Skeletal muscle tissue (tissue), 4 donors: ENCODE data around the gene EIF4A3. TPM values are rescaled to one million over a fixed set of nuclear protein-coding genes. Genes with fewer than 3 reads are reported as not detected.

Experiments
- H3K27ac ChIP-seq: one replicate; pipeline ENCODE4 v1.7.0; 2013; ENCODE audit warnings: mild to moderate bottlenecking, low read depth, low read length, inconsistent platforms
- H3K27me3 ChIP-seq, 3 donors: one replicate each; pipeline ENCODE4 v1.7.0; 2013; ENCODE audit warnings: low read length in 3 of 3; ENCODE audit not compliant: control insufficient read depth in 3 of 3, insufficient read depth in 3 of 3
- H3K36me3 ChIP-seq, 3 donors: one replicate each; pipeline ENCODE4 v1.7.0; 2013; ENCODE audit warnings: low read length in 3 of 3; ENCODE audit not compliant: control insufficient read depth in 3 of 3, insufficient read depth in 3 of 3
- H3K4me1 ChIP-seq, 3 donors: one replicate each; pipeline ENCODE4 v1.7.0; 2013; ENCODE audit warnings: low read length in 3 of 3, mild to moderate bottlenecking in 3 of 3; ENCODE audit not compliant: control insufficient read depth in 3 of 3, insufficient read depth in 3 of 3
- H3K4me3 ChIP-seq, 3 donors: one replicate each; pipeline ENCODE4 v1.7.0; 2013; ENCODE audit warnings: low read length in 3 of 3
- H3K9ac ChIP-seq, 3 donors: one replicate each; pipeline ENCODE4 v1.7.0; 2013; ENCODE audit warnings: low read length in 3 of 3, mild to moderate bottlenecking in 3 of 3, moderate library complexity in 2 of 3, low read depth in 1 of 3
- H3K9me3 ChIP-seq, 3 donors: one replicate each; pipeline ENCODE4 v1.7.0; 2013; ENCODE audit warnings: low read length in 3 of 3; ENCODE audit not compliant: control insufficient read depth in 3 of 3
- total RNA-seq: library from RNA; depleted of rRNA; stranded (reverse); fragments of >200 nt; gene quantifications from one replicate; pipeline ENCODE4 v1.2.3, GENCODE V29; 2014
- donor health status: Osteomylitis.

EIF4A3 gene
- total RNA-seq, result 71.5 TPM

- Histone ChIP-seq H3K4me3 (peak within 1 kb of the TSS; percentile 87 to 95 (median 92)), H3K9me3 (no peaks in the 10 kb centered on the region), H3K4me1 (peaks cover 16 to 25% (median 18%) of the 10 kb centered on the region in 3 donors), H3K27me3 (no peaks in the 10 kb centered on the region), H3K9ac (peak within 1 kb of the TSS; percentile 88 to 94 (median 90)), H3K27ac (peak within 1 kb of the TSS; percentile 93), H3K36me3 (peaks cover 17% of the 10 kb centered on the region in 3 donors)
These were observed at the start of gene EIF4A3 for GRCh38 chr17:80147035-80147822. Gene EIF4A3 (minus strand): TSS chr17:80147128. CDS start chr17:80146961, 167 bp downstream.

GRCh38 chr17:80196652-80197051, 49.7 kb upstream of the EIF4A3 start:
- no peak overlapping the region for H3K4me3 ChIP-seq
- peaks cover 10 to 13% (median 13%) of the 10 kb centered on the region in 3 donors for H3K4me1 ChIP-seq
- no peaks in the 10 kb centered on the region for H3K36me3 ChIP-seq
- no peak overlapping the region for H3K9ac ChIP-seq
- no peak overlapping the region for H3K27ac ChIP-seq
- H3K27me3 ChIP-seq, result peaks cover 3 to 42% (median 5%) of the 10 kb centered on the region in 3 donors
- H3K9me3 ChIP-seq, result no peaks in the 10 kb centered on the region

GRCh38 chr17:80195671-80196529, 49.0 kb upstream of the EIF4A3 start:
- Histone ChIP-seq H3K9ac (no peak overlapping the region), H3K36me3 (no peaks in the 10 kb centered on the region), H3K4me3 (no peak overlapping the region), H3K4me1 (peaks cover 14 to 20% (median 18%) of the 10 kb centered on the region in 3 donors), H3K9me3 (no peaks in the 10 kb centered on the region), H3K27me3 (peaks cover 7 to 49% (median 11%) of the 10 kb centered on the region in 3 donors), H3K27ac (no peak overlapping the region)

GRCh38 chr17:80195141-80195540, 48.2 kb upstream of the EIF4A3 start:
- Histone ChIP-seq H3K36me3 (no peaks in the 10 kb centered on the region), H3K4me1 (peaks cover 14 to 20% (median 18%) of the 10 kb centered on the region in 3 donors), H3K27me3 (peaks cover 7 to 52% (median 12%) of the 10 kb centered on the region in 3 donors)

GRCh38 chr17:80191865-80192661, 45.1 kb upstream of the EIF4A3 start:
- Histone ChIP-seq H3K4me1 (peaks cover 19 to 24% (median 20%) of the 10 kb centered on the region in 3 donors), H3K36me3 (no peaks in the 10 kb centered on the region), H3K9ac (no peak overlapping the region), H3K4me3 (peak overlapping the region in 2 of 3 donors; percentile 24 to 29), H3K9me3 (no peaks in the 10 kb centered on the region), H3K27ac (no peak overlapping the region), H3K27me3 (peaks cover 7 to 58% (median 12%) of the 10 kb centered on the region in 3 donors)

More at GRCh38 chr17:80195141-80195540, 48.2 kb upstream of the EIF4A3 start:
- Histone ChIP-seq H3K9me3 (no peaks in the 10 kb centered on the region), H3K9ac (no peak overlapping the region), H3K4me3 (no peak overlapping the region), H3K27ac (no peak overlapping the region)

- H3K4me3 ChIP-seq, result no peak overlapping the region
- H3K36me3 ChIP-seq, result no peaks in the 10 kb centered on the region
- no peaks in the 10 kb centered on the region for H3K9me3 ChIP-seq
- no peak overlapping the region for H3K27ac ChIP-seq
- H3K4me1 ChIP-seq, result peaks cover 20 to 25% (median 20%) of the 10 kb centered on the region in 3 donors
- H3K27me3 ChIP-seq, result peaks cover 7 to 58% (median 12%) of the 10 kb centered on the region in 3 donors
- no peak overlapping the region for H3K9ac ChIP-seq
These were observed 44.3 kb upstream of the EIF4A3 start for GRCh38 chr17:80191192-80191591.

GRCh38 chr17:80190716-80191115, 43.8 kb upstream of the EIF4A3 start:
- no peak overlapping the region for H3K9ac ChIP-seq
- no peak overlapping the region for H3K4me3 ChIP-seq
- peaks cover 7 to 55% (median 12%) of the 10 kb centered on the region in 3 donors for H3K27me3 ChIP-seq
- H3K9me3 ChIP-seq, result no peaks in the 10 kb centered on the region
- H3K4me1 ChIP-seq, result peaks cover 18 to 25% (median 20%) of the 10 kb centered on the region in 3 donors
- H3K27ac ChIP-seq, result no peak overlapping the region
- H3K36me3 ChIP-seq, result no peaks in the 10 kb centered on the region

GRCh38 chr17:80189611-80190010, 42.7 kb upstream of the EIF4A3 start:
- Histone ChIP-seq H3K9ac (no peak overlapping the region), H3K27ac (no peak overlapping the region), H3K4me3 (no peak overlapping the region), H3K27me3 (peaks cover 7 to 45% (median 12%) of the 10 kb centered on the region in 3 donors), H3K9me3 (no peaks in the 10 kb centered on the region), H3K36me3 (no peaks in the 10 kb centered on the region), H3K4me1 (peaks cover 15 to 25% (median 20%) of the 10 kb centered on the region in 3 donors)

GRCh38 chr17:80187515-80187941, 40.6 kb upstream of the EIF4A3 start:
- no peaks in the 10 kb centered on the region for H3K9me3 ChIP-seq
- H3K4me1 ChIP-seq, result peaks cover 15 to 25% (median 20%) of the 10 kb centered on the region in 3 donors
- peaks cover 6 to 32% (median 14%) of the 10 kb centered on the region in 3 donors for H3K27me3 ChIP-seq
- H3K4me3 ChIP-seq, result peak overlapping the region in 2 of 3 donors; percentile 42 to 48
- no peaks in the 10 kb centered on the region for H3K36me3 ChIP-seq
- H3K27ac ChIP-seq, result peak overlapping the region; percentile 39
- peak overlapping the region; percentile 3 to 40 (median 29) for H3K9ac ChIP-seq
